NCI-H510A treated with DMSO at 0.1 percent for 48 hours (cell line): Measurements from ENCODE around the gene TMEM62.
"Not testable (repeated sequence)": the region's sequence is repeated elsewhere in the genome, so short reads cannot be mapped to it uniquely, and the experiment has no call there.

Experiments used
- DNase-seq: peaks from one replicate; lab custom pipeline; 2025; lab: John Stamatoyannopoulos, UW

TMEM62 gene

DNA sequence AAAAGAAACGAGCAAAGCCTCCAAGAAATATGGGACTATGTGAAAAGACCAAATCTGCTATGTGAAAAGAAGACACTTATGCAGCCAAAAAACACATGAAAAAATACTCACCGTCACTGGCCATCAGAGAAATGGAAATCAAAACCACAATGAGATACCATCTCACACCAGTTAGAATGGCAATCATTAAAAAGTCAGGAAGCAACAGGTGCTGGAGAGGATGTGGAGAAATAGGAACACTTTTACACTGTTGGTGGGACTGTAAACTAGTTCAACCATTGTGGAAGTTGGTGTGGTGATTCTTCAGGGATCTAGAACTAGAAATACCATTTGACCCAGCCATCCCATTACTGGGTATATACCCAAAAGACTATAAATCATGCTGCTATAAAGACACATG, 43.8 kb downstream of the TMEM62 start:
- DNase-seq: not testable (repeated sequence)

DNA sequence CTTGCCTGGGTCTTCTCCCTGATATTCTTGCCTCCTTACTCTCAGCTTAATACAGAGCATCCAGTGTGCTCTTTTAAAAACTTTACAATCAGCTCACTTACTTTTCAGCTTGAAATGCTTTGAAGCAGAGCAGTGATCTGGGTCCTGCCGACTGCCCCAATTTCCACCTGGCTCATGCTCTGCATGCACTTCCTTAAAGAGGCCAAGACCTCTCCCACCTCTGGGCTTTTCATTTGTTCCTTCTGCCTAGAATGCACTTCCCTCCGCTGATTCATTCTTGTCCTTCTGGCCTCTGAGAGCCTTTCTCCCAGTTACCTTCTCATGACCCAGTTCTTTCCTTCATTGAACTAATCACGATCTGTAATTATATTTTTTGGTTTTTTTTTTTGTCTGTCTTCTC, 49.9 kb downstream of the TMEM62 start:
- DNase-seq: no peak

DNA sequence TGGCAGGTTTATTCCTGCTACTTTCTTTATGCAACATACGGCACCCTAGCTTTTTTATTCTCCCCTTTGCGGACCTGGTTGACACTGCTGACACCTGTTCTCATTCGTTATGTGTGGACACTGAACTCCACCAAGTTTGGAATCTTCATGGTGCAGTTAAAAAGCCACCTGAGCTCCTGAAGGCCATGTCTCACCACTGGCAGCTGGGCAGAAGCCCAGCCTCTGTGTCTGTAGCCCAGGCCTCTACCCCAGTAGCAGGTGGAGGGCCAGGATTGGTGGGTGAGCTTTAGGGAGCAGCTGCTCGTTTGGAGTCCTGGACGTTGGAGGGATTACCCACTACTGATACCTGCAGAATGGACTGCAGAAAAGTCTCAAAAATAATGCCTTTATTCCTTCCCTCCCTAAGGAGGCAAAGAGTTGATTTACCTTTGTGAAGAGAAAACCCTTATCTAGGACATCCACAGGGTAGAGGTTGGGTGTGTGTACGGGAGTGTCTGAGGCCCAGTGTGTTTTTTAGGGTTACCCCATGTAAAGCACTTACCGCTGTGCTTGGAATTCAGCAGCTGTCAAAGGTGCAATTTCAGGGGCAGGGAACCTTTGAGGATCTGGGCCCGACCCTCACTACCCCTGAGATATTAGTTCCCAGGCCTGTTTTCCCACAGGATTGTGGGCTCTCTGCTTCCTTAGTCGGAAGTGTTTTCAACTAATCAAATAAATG, 51.2 kb downstream of the TMEM62 start:
- DNase-seq: no peak

DNA sequence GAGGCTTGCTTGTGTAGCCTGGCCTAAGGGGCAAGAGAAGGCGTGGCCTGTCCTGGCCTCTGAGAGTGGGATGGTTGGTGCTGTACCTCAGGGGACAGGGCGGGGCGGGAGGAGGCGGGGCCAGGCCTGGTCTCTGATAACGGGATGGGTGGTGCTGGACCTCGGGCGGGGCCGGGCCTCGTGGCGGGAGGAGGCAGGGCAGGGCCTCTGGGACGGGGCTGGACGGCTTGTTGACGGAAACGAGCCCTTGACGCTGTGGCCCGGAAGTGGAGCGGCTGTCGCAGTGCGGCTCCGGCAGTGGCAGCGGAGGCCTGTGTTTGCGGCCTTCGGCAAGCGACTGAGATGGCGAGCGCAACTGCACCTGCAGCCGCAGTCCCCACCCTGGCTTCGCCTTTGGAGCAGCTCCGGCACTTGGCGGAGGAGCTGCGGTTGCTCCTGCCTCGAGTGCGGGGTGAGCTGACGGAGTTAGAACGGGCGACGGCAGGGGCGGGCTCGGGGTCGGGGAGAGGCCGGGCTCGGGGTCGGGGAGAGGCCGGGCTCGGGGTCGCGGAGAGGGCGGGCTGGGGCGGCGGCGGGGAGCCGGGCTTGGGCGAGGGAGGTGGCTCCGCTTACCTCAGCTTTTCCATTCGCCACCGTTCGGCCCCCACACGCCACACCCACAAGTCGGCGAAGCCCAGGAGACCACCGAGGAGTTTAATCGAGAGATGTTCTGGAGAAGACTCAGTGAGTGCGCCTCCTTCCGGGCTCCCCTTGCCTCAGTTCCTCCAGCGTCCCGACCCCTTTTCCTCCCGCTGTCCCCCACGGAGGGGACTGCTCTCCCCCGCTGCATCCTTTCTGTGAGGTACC, 52.0 kb downstream of the TMEM62 start, which contains the start of gene CCNDBP1:
CCNDBP1 (plus strand) TSS at position 247 of the 846 bp plus-strand sequence; CDS start at position 343, 96 bp downstream.
- DNase-seq: peak; percentile 70

DNA sequence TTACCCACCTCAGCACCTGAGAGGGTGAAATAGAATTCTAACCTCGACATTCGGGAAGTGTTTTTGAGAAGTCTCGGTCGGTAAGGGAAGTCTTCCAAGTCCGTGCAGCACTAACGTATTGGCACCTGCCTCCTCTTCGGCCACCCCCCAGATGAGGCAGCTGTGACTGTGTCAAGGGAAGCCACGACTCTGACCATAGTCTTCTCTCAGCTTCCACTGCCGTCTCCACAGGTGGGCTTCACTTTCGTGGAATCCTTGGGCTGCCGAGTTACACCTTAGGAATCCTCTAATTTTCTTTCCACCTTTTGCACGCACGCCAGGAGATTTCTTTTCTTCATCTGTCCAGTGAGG, 52.6 kb downstream of the TMEM62 start:
- DNase-seq: no peak

DNA sequence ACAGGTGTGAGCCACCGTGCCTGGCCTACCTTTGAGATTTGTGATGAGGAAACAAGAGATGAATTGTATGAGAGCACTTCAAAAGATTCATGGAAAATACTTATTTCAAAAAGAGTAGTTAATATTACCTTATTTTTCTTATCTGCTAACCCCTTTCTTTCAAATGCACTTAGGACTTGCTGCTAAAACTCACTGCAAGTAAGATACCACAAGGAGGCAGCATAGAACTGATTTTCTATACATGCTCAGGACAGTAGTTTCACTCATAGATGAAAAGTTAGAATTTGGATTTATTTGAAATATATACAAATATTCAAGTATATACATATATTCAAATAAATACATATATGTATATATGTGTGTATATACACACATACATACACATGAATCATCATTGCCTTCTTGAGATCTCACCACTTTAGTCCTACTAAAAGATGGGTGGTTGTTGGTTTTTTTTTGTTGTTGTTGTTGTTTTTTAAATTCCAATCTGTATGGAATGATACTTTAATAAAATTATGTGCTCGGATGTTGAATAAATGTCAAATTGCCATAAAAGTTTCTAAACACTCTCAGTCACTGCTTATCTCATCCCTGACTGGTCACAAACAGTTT, 54.3 kb downstream of the TMEM62 start:
- DNase-seq: peak; percentile 53

DNA sequence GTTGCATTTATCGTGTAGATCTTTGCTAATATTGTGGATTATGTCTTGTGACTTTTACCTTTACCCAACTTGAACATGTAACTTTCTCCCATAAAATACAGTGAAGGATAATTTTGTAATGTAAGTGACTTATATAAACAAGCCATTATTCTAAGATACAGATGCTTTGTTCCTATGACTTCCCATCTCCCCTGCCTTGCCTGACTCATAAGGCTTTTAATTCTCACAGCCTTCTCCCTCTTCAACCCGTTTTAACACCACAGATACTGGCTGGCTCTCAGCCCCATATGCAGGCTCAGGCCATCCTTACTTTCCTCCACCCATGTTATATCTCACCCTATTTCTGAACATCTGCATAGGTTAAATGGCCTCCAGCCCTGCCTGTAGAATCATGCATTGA, 55.9 kb downstream of the TMEM62 start:
- no peak for DNase-seq

DNA sequence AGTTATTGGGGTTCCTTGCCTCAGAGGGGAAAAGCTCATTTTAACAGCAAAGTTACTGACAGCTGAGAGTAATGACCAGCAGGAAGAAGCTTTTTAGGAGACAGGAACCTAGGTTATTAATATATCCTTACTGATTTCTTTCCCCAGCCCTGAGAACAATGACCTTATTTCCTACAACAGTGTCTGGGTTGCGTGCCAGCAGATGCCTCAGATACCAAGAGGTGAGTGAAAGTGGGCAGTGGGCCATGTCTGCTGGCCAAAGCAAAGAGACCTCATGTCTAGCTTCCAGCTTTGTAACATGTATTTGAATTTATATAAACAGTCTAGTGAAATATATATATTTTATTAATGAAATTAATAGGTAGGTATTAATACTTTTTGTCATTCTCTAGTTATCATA, 56.8 kb downstream of the TMEM62 start:
- no peak for DNase-seq

DNA sequence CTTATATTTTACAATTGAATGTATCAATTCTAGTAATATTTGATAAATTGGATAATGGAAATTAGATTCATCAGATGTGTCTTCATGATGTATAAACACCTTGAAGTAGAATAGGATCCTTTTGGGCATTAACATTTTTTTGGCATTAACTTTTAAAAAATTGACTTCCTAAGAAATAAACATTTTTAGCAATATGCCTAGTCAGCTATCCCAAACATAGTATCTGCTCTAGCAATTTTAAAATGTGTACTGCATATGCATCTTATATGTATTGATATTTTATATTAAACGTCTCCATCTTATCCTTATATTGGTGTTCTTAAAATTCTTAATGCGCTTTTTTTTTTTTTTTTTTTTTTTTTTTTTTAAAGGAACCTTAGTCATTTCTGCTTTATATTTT, 60.3 kb downstream of the TMEM62 start:
- DNase-seq: no peak

DNA sequence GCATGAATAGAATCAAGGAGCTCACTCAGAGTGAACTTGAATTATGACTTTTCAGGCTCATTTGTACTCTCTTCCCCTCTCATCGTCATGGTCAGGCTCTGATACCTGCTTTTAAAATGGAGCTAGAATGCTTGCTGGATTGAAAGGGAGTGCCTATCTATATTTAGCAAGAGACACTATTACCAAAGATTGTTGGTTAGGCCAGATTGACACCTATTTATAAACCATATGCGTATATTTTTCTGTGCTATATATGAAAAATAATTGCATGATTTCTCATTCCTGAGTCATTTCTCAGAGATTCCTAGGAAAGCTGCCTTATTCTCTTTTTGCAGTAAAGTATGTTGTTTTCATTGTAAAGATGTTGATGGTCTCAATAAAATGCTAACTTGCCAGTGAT, 61.4 kb downstream of the TMEM62 start:
- no peak for DNase-seq

DNA sequence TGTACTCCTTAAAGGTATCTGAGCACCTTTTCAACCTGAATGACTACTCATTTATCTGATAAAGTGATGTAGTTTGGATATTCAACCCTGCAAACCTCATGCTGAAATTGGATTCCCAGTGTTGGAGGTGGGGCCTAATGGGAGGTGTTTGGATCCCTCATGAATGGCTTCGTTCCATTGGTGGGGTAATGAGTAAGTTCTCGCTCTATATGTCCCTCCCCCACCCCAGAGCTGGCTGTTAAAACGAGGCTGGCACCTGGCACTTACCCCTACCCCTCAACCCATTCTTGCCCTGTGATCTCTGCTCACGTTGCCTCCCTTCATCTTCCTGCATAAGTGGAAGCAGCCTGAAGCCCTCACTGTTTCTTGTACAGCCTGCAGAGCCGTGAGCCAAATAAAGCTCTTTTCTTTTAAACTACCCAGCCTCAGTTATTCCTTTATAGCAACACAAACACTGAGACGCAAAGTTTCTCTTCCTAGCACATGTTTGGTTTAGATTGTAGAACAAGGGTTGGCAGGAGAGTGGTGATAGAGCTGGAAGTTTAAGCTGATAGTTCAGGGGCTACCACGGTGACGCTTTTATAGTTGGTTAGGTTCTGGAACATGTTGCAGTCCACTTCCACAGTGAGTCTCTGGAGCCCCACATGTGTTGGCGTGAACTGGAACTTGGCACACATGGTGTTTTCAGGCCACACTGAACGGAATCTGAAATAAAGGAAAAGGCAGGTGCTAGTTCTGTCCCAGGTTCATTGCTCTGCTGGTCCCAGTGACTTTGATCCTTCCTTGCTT, 63.6 kb downstream of the TMEM62 start:
- DNase-seq: no peak

DNA sequence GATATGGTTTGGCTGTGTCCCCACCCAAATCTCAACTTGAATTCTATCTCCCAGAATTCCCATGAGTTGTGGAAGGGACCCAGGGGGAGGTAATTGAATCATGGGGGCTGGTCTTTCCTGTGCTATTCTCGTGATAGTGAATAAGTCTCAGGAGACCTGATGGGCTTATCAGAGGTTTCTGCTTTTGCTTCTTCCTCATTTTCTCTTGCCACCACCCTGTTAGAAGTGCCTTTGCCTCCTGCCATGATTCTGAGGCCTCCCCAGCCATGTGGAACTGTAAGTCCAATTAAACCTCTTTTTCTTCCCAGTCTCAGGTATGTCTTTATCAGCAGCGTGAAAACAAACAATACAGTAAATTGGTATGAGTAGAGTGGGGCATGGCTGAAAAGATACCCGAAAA, 64.4 kb downstream of the TMEM62 start:
- DNase-seq: not testable (repeated sequence)

DNA sequence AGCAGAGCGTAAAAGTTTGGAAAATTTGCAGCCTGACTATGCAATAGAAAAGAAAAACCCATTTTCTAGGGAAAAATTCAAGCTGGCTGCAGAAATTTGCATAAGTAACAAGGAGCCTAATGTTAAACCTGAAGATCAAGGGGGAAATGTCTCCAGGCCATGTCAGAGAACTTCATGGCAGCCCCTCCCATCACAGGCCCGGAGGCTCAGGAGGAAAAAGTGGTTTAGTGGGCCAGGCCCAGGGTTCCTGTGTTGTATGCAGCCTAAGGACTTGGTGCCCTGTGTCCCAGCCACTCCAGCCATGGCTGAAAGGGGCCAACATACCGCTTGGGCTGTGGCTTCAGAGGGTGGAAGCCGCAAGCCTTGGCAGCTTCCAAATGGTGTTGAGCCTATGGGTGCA, 65.2 kb downstream of the TMEM62 start:
- not testable (repeated sequence) for DNase-seq

DNA sequence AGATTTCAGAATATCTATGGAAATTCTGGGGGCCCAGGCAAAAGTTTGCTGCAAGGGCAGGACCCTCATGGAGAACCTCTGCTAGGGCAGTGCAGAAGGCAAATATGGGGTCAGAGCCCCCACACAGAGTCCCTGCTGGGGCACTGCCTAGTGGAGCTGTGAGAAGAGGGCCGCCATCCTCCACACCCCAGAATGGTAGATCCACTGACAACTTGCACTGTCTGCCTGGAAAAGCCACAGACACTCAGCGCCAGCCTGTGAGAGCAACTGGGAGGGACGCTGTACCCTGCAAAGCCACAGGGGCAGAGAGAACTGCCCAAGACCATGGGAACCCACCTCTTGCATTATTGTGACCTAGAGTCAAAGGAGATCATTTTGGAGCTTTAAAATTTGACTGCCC, 65.6 kb downstream of the TMEM62 start:
- DNase-seq: no peak

DNA sequence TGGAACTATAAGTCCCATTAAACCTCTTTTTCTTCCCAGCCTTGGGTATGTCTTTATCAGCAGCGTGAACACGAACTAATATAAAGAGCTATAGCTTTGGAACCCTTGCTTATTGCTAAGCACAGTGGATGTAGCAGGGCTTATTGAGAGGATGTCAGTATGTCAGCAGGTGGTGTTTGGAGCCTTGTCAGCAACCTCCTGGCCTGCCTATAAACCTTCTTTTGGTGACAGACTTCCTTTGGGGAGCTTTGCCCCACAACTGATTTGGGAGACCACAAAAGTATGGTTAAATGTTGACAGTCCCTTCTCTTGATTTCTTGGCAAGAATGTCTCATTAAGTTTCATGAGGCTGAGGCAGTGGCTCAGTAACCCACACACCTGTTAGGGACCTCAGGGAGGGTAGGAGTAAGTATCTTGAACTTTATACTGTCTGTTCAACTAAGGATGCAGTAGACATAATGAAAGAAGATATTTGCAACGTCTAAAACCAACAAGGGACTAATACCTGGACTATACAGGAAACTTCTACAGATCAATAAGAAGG, 66.6 kb downstream of the TMEM62 start:
- no peak for DNase-seq

DNA sequence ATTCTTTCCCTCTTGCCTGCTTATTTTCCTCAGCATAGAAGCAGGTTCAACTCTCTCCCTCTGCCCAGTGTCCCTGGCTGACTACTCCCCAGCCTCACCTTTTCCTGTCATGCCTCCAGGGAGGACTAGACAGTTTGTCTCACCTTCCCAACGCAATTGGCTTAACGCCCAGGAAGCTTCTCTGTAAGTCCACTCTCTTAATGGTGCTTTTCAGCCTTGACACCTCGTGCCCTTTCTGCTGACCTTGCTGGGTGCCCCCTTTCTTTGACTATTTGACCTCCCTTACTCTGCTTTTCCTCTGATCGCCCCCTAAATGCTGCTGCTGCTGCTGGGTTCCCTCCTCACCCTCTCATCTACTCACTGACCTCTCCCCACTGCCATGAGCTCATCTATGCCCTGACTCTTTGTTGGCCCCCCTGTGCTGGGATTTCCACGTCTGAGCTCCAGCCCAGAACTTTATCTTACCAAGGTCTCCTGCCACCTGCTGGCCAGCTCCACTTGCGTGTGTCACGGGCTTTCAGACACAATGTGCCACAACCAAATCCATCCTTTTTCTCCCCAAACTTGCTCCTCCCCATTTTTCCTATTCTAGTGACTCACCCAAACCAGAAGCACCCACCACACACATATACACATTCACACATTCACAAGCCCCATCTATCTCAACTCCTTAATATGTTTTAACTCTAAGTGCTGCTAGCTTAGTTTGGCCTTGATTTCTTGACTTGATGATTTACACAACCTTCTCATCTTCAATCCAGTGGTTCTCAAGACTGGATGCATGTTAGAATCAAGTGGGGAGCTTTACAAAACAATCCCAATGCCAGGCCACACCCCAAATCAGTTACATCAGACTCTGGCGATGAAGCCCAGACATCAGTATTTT, 70.9 kb downstream of the TMEM62 start:
- DNase-seq: no peak

DNA sequence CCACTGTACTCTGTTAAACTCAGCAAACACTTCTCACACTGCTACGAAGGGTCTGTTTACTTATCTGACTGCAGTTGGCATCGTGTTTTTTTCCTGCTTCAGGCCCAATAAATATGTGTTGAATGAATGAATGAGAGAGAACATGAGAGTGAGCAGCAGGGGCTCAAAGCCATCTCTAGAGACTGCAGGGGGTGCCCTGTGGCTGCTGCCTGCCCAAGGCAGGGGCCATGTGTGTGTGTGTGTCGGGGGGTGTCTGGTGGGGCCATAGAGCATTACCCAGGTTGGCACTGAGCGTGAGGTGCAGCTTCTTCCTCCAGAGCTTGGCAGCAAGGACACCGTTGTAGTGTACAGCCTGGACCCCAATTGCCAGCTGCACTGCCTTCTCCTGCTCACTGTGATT, 72.7 kb downstream of the TMEM62 start:
- DNase-seq: no peak

DNA sequence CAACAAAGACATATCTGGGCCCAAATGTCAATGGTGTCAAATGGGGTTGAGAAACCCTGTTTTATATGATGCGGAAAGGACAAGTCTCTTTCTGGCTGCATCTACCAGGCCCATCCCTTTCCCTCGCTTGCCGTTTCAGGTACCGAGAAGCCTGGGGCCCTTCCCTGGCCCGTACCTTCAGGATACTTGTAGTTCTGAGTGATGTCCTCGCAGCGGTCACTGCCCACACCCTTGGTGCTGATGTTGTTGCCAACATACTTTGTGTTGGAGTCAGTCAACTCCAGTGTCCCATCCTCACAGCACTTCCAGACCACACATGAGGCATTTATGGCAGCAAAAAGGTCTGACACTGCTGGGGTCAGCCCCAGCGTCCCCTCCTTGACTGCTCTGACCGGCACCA, 73.6 kb downstream of the TMEM62 start:
- no peak for DNase-seq

DNA sequence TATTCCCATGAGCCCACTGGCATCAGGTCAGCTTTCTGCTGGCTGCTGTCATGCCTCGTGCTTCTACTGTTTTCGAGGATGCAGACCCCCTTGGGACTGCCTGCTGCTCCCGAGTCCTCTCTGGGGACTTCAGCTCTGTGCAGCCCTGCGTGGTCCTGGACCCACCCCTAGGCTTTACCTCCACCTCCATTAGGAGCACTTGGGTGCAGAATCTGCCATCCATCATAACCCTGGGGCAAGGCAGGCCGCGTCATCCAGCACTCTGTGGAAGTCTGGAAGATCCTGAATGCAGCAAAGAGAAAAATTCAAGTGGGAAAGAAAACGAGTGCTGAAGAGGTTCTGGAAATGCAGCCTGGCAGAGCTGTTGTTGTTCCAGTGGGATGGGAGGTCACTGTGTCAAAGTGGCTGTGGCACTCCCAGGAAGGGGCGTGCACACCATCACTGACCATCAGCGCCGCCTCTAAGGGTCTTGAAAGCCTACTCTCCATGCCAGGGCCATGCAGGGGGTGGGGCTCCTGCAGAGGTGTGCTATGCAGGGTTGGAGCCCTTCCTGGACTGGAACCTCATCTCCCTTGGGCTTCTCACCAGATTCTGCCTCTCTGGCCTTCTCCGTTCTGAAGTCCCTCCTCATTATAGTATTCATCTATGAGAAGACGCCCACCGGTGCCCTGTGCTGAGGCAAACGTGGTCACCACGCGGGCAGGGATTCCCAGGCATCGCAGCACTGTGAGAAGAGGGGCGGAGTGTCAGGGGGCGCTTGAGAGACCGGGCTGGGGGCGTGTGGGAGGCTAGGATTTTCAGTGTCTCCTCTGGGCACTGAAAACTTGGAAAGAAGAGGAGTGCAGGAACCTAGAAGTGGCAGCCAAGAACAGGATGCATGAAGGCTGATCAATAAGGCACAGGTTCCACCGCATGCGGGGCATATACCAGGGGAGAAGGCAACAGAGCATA, 74.9 kb downstream of the TMEM62 start:
- DNase-seq: no peak
